Astrocyte (in vitro differentiated cells and primary cell): ENCODE data around the gene RPL7A. TPM values are rescaled to one million over a fixed set of nuclear protein-coding genes. Genes with fewer than 3 reads are reported as not detected.

Experiments
- DNase-seq: peaks from one replicate; pipeline ENCODE4 v3.0.0-alpha.2; 2010; ENCODE audit warnings: low read depth
- FAIRE-seq: peaks from 2 replicates; lab custom pipeline; 2011; peaks lifted over from hg19 to GRCh38; lab: Jason Lieb, UNC
- H2AFZ ChIP-seq: 2 replicates; pipeline ENCODE4 v1.6.0; 2012; ENCODE audit warnings: low read depth, low read length, inconsistent platforms
- H3K27ac ChIP-seq: 2 replicates; pipeline ENCODE4 v1.5.1; 2011; ENCODE audit warnings: low read depth, low read length, inconsistent platforms
- H3K27me3 ChIP-seq: 2 replicates; pipeline ENCODE4 v1.6.0; 2011; ENCODE audit warnings: low read length, inconsistent platforms; ENCODE audit not compliant: insufficient read depth
- H3K36me3 ChIP-seq: 2 replicates; pipeline ENCODE4 v1.5.1; 2011; ENCODE audit warnings: low read length, inconsistent platforms; ENCODE audit not compliant: insufficient read depth
- H3K4me1 ChIP-seq: 2 replicates; pipeline ENCODE4 v1.5.1; 2011; ENCODE audit warnings: low read length, inconsistent platforms; ENCODE audit not compliant: insufficient read depth
- H3K4me2 ChIP-seq: 2 replicates; pipeline ENCODE4 v1.6.0; 2012; ENCODE audit warnings: low read length, inconsistent platforms
- H3K4me3 ChIP-seq: 2 replicates; pipeline ENCODE4 v1.5.1; 2011; ENCODE audit warnings: low read depth, mild to moderate bottlenecking, low read length, inconsistent platforms; ENCODE audit not compliant: insufficient read depth
- H3K79me2 ChIP-seq: 2 replicates; pipeline ENCODE4 v1.6.0; 2012; ENCODE audit warnings: mild to moderate bottlenecking, low read length, inconsistent platforms; ENCODE audit not compliant: insufficient read depth
- H3K9ac ChIP-seq: 2 replicates; pipeline ENCODE4 v1.6.0; 2012; ENCODE audit warnings: mild to moderate bottlenecking, low read length, inconsistent platforms
- H3K9me3 ChIP-seq: 2 replicates; pipeline ENCODE4 v1.5.1; 2012; ENCODE audit warnings: low read depth, mild to moderate bottlenecking, low read length, inconsistent platforms; ENCODE audit not compliant: insufficient read depth
- H4K20me1 ChIP-seq: 2 replicates; pipeline ENCODE4 v1.6.0; 2012; ENCODE audit warnings: low read length, inconsistent platforms; ENCODE audit not compliant: insufficient read depth
- H3K27ac Mint-ChIP-seq: one replicate; pipeline ENCODE4 v1.8.0; 2021; ENCODE audit warnings: mild to moderate bottlenecking, mixed read lengths; ENCODE audit not compliant: unreplicated experiment
- H3K27me3 Mint-ChIP-seq: one replicate; pipeline ENCODE4 v1.8.0; 2021; ENCODE audit warnings: low read depth, mixed read lengths; ENCODE audit not compliant: unreplicated experiment
- H3K36me3 Mint-ChIP-seq: one replicate; pipeline ENCODE4 v1.8.0; 2021; ENCODE audit warnings: low read depth, mixed read lengths; ENCODE audit not compliant: unreplicated experiment
- H3K4me1 Mint-ChIP-seq: one replicate; pipeline ENCODE4 v1.8.0; 2021; ENCODE audit warnings: low read depth, mixed read lengths; ENCODE audit not compliant: unreplicated experiment
- H3K4me3 Mint-ChIP-seq: one replicate; pipeline ENCODE4 v1.8.0; 2021; ENCODE audit warnings: mild to moderate bottlenecking, moderate library complexity, mixed read lengths; ENCODE audit not compliant: unreplicated experiment
- H3K9me3 Mint-ChIP-seq: one replicate; pipeline ENCODE4 v1.8.0; 2021; ENCODE audit warnings: mild to moderate bottlenecking, mixed read lengths; ENCODE audit not compliant: unreplicated experiment
- EZH2 ChIP-seq: IDR thresholded peaks from 2 replicates; pipeline ENCODE4 v1.6.1; 2012; ENCODE audit warnings: mild to moderate bottlenecking, low read length, inconsistent platforms; ENCODE audit not compliant: insufficient read depth
- total RNA-seq: library from RNA; stranded (reverse); gene quantifications from 2 replicates; pipeline ENCODE4 v1.2.1, GENCODE V29; 2021
- TF ChIP-seq, protein P1 (sequence below): IDR thresholded peaks from 2 replicates; pipeline ENCODE4 v1.5.1; 2011; ENCODE audit warnings: low read depth, mild to moderate bottlenecking, inconsistent platforms, low read length, moderate library complexity; ENCODE audit not compliant: insufficient read depth

RPL7A gene
- total RNA-seq, 1 donor from 2014 or later: 1,364 TPM

DNA sequence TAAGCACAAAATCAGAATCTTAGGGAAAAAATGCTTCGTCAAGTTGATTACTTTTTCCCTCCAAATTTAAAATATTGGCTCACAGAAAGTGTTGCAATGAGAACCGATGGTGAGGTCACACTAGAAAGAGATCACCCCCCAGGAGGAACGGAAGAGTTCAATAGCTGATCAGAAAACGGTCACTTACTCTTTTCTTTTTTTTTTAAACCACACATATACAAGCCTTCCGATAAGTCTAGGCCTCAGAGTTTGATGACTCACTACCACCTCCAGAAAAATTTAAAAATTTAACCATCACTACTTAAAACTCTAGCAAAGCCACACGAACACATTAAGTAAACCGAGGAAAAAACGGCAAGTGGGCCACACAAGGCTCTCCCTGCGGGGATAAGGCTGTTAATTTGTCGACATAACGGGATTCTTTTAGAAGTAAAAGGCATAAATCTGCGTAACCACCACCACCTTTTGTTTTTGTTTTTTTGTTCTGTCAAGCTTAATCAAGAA, 26.6 kb downstream of the RPL7A start:
- H3K4me1 ChIP-seq: peaks cover 37% of the 10 kb centered on the region
- H3K4me2 ChIP-seq: peak overlapping the region; percentile 84
- DNase-seq: peak; percentile 75
- no peaks in the 10 kb centered on the region for H3K27me3 Mint-ChIP-seq
- no peaks in the 10 kb centered on the region for H3K9me3 ChIP-seq
- H3K36me3 ChIP-seq: peaks cover 24% of the 10 kb centered on the region
- peak overlapping the region; percentile 99 for H3K9ac ChIP-seq
- peak overlapping the region; percentile 99 for H3K4me3 Mint-ChIP-seq
- TF ChIP-seq, protein P1, sequence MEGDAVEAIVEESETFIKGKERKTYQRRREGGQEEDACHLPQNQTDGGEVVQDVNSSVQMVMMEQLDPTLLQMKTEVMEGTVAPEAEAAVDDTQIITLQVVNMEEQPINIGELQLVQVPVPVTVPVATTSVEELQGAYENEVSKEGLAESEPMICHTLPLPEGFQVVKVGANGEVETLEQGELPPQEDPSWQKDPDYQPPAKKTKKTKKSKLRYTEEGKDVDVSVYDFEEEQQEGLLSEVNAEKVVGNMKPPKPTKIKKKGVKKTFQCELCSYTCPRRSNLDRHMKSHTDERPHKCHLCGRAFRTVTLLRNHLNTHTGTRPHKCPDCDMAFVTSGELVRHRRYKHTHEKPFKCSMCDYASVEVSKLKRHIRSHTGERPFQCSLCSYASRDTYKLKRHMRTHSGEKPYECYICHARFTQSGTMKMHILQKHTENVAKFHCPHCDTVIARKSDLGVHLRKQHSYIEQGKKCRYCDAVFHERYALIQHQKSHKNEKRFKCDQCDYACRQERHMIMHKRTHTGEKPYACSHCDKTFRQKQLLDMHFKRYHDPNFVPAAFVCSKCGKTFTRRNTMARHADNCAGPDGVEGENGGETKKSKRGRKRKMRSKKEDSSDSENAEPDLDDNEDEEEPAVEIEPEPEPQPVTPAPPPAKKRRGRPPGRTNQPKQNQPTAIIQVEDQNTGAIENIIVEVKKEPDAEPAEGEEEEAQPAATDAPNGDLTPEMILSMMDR: no peak
- TF ChIP-seq EZH2: no peak
- peak overlapping the region; percentile 83 for H3K4me3 ChIP-seq
- peak overlapping the region; percentile 99 for H3K27ac Mint-ChIP-seq
- peak overlapping the region; percentile 92 for H3K27ac ChIP-seq
- peaks cover 36% of the 10 kb centered on the region for H3K4me1 Mint-ChIP-seq
- FAIRE-seq: no peak
- peaks cover 57% of the 10 kb centered on the region for H4K20me1 ChIP-seq
- H3K79me2 ChIP-seq: peaks cover 62% of the 10 kb centered on the region
- peaks cover 11% of the 10 kb centered on the region for H3K36me3 Mint-ChIP-seq
- no peaks in the 10 kb centered on the region for H3K9me3 Mint-ChIP-seq
- H2AFZ ChIP-seq: no peak overlapping the region
- no peaks in the 10 kb centered on the region for H3K27me3 ChIP-seq

DNA sequence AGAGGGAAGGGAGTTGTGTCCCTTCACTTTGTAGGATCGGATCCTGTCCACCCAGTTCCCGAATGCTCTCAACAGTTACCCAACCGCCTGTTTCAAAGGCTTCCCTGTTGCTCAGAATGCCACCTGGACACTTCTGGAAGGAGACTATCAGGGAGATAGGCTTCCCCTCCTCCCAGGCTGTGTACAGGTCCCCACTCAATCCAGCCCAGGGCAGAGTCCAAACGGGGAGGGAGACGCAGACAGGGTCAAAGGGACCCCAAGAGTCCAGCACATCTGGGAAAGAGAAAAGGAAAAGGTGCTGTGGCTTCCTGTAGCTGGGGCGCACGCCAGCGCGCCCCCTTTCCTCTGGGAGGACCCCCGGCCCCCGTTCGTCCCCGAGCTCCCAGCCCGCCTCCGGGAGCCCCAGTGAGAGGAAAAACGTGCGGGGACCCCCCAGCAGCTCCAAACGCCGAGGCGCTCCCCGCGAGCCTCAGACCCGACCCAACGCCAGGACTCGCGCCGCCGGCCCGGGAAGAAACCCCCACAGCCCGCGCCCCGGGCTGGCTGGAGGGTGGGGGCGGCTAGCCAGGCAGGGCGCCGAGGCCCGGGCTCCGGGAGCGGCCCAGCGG, 27.2 kb downstream of the RPL7A start:
- Mint-ChIP-seq H3K27me3 (no peaks in the 10 kb centered on the region), H3K9me3 (no peaks in the 10 kb centered on the region), H3K27ac (peak overlapping the region; percentile 99), H3K4me1 (peaks cover 32% of the 10 kb centered on the region), H3K36me3 (peaks cover 5% of the 10 kb centered on the region), H3K4me3 (peak overlapping the region; percentile 99)
- H3K27me3 ChIP-seq: no peaks in the 10 kb centered on the region
- FAIRE-seq (no peak), DNase-seq (peak; percentile 17)
- H3K4me2 ChIP-seq: peak overlapping the region; percentile 84
- H2AFZ ChIP-seq: no peak overlapping the region
- peak overlapping the region; percentile 83 for H3K4me3 ChIP-seq
- peaks cover 22% of the 10 kb centered on the region for H3K36me3 ChIP-seq
- H4K20me1 ChIP-seq: peaks cover 51% of the 10 kb centered on the region
- no peaks in the 10 kb centered on the region for H3K9me3 ChIP-seq
- peak overlapping the region; percentile 99 for H3K9ac ChIP-seq
- H3K4me1 ChIP-seq: peaks cover 37% of the 10 kb centered on the region
- H3K79me2 ChIP-seq: peaks cover 57% of the 10 kb centered on the region
- peak overlapping the region; percentile 92 for H3K27ac ChIP-seq
- TF ChIP-seq, protein P1: no peak
- no peak for TF ChIP-seq EZH2
